HEK293T (cell line): ENCODE measurements around the gene NYNRIN.
"Not testable (repeated sequence)": the region's sequence is repeated elsewhere in the genome, so short reads cannot be mapped to it uniquely, and the experiment has no call there.

Source experiments
- BHLHE40 ChIP-seq: fragments of 450-650 bp; IDR thresholded peaks from 2 replicates; pipeline ENCODE4 v1.6.1; 2016; ENCODE audit warnings: mild to moderate bottlenecking, moderate library complexity, borderline replicate concordance
- CTBP1 ChIP-seq: fragments of 450-650 bp; IDR thresholded peaks from 2 replicates; pipeline ENCODE4 v1.6.1; 2016; ENCODE audit warnings: borderline replicate concordance
- ELF4 ChIP-seq: fragments of 450-650 bp; IDR thresholded peaks from 2 replicates; pipeline ENCODE4 v1.6.1; 2017; ENCODE audit warnings: antibody characterized with exemption
- FOXA1 ChIP-seq: fragments of 450-650 bp; IDR thresholded peaks from 2 replicates; pipeline ENCODE4 v1.6.1; 2016; ENCODE audit warnings: mild to moderate bottlenecking
- FOXK2 ChIP-seq: fragments of 450-650 bp; IDR thresholded peaks from 2 replicates; pipeline ENCODE4 v1.6.1; 2016; ENCODE audit warnings: mild to moderate bottlenecking
- FOXM1 ChIP-seq: fragments of 450-650 bp; IDR thresholded peaks from 2 replicates; pipeline ENCODE4 v1.6.1; 2017; ENCODE audit warnings: mild to moderate bottlenecking, borderline replicate concordance
- HDGF ChIP-seq: fragments of 450-650 bp; IDR thresholded peaks from 2 replicates; pipeline ENCODE4 v1.6.1; 2017; ENCODE audit warnings: antibody characterized with exemption, borderline replicate concordance
- LEF1 ChIP-seq: fragments of 450-650 bp; IDR thresholded peaks from 2 replicates; pipeline ENCODE4 v1.6.1; 2017; ENCODE audit warnings: mild to moderate bottlenecking, borderline replicate concordance
- NFRKB ChIP-seq: fragments of 450-650 bp; IDR thresholded peaks from 2 replicates; pipeline ENCODE4 v1.6.1; 2016; ENCODE audit warnings: mild to moderate bottlenecking, moderate library complexity
- PKNOX1 ChIP-seq: fragments of 450-650 bp; IDR thresholded peaks from 2 replicates; pipeline ENCODE4 v1.6.1; 2016
- SP1 ChIP-seq: fragments of 450-650 bp; IDR thresholded peaks from 2 replicates; pipeline ENCODE4 v1.6.1; 2017
- SUZ12 ChIP-seq: fragments of 450-650 bp; IDR thresholded peaks from 2 replicates; pipeline ENCODE4 v1.6.1; 2016; ENCODE audit warnings: mild to moderate bottlenecking
- TARDBP ChIP-seq: fragments of 450-650 bp; IDR thresholded peaks from 2 replicates; pipeline ENCODE4 v1.6.1; 2016
- ZNF384 ChIP-seq: fragments of 450-650 bp; IDR thresholded peaks from 2 replicates; pipeline ENCODE4 v1.6.1; 2016

- not testable (repeated sequence) for TF ChIP-seq SUZ12, FOXM1, ZNF384, SP1, HDGF, PKNOX1, BHLHE40, CTBP1, NFRKB, FOXK2, ELF4, FOXA1, TARDBP, LEF1
Observed at GRCh38 chr14:24371605-24372004, 27.2 kb upstream of the NYNRIN start.
